Measurements from ENCODE around the gene AP2A2.

The AP2A2 gene

DNA sequence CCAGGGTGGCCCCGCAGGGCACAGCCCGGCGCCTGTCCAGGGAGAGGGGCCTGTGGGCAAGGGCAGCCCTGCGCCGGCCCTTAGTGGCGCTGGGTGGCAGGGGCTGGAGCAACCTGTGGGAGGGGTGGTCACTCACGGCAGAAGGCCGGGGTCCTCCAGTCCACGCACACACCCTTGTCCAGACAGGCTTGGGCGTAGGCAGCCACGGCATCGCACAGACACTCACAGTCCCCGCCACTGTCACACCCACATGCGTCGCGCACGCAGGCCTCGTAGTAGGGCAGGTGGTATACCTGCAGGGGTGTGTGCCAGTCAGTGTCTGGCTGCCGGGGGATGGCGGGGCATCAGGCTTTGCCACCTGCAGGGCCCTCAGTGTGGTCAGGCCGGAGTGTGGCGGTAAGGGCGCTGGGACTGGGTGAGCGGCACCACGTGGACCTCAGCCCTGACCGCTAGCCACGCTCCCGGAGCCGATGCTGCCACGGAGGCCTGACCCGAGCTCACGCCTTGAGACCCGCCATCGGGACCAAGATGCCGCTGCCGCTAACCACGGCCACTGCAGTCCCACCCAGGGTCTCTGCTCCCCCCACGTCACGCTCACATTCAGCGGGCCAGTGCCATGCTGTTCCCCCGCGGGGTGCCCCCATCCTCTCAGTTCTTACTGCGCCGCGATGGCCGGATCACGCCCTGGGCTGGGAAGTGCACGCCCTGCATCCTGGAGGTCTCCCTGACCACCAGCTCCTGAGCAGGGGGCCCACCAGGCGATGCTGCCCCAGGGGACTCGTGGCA, 98.3 kb downstream of the AP2A2 start:
- DNase-seq (ENCODE audit: low spot score) = no peak
- TF ChIP-seq, protein P1, sequence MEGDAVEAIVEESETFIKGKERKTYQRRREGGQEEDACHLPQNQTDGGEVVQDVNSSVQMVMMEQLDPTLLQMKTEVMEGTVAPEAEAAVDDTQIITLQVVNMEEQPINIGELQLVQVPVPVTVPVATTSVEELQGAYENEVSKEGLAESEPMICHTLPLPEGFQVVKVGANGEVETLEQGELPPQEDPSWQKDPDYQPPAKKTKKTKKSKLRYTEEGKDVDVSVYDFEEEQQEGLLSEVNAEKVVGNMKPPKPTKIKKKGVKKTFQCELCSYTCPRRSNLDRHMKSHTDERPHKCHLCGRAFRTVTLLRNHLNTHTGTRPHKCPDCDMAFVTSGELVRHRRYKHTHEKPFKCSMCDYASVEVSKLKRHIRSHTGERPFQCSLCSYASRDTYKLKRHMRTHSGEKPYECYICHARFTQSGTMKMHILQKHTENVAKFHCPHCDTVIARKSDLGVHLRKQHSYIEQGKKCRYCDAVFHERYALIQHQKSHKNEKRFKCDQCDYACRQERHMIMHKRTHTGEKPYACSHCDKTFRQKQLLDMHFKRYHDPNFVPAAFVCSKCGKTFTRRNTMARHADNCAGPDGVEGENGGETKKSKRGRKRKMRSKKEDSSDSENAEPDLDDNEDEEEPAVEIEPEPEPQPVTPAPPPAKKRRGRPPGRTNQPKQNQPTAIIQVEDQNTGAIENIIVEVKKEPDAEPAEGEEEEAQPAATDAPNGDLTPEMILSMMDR (IDR thresholded peaks at IDR 0.05; ENCODE audit: extremely low read depth, missing control alignments) = no peak

DNA sequence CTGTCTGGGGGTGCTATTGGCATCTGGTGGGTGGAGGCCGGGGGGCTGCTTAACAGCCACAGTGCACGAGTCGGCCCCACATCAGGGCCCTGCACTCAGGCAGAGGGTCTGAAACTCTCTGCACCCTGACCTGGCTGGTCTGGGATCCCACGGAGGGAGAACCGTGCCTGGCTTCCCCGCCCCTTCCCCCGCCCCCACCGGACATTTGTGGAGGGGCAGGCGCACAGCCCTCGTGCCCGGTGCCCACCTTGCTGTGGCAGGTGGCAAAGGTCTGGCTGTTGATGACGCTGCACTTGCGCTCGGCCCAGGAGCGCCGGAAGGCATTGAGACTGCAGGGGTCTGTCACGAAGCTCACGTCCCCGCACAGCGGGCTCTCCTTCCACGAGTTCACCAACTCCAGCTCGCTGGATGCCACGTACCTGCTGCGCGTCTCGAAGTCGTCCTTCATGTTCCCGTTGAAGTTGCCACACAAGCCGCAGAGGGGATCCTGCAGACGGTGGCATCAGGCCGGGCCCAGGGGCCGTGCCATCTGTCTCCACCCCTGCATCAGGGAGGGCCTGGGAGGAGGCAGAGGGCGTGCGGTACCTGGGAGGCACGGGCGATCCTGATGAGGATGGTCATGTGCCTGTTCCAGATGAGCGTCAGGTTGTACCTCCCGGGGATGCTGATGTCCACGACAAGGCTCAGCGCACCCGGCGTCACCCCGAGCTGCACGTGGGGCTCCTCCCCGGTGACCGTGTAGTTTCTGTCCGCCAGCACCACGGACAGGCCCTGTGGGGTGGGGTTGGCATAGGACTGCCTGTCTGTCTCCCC, 99.1 kb downstream of the AP2A2 start:
- TF ChIP-seq, protein P1 (IDR thresholded peaks at IDR 0.05; ENCODE audit: extremely low read depth, missing control alignments) = no peak
- no peak for DNase-seq (ENCODE audit: low spot score)

DNA sequence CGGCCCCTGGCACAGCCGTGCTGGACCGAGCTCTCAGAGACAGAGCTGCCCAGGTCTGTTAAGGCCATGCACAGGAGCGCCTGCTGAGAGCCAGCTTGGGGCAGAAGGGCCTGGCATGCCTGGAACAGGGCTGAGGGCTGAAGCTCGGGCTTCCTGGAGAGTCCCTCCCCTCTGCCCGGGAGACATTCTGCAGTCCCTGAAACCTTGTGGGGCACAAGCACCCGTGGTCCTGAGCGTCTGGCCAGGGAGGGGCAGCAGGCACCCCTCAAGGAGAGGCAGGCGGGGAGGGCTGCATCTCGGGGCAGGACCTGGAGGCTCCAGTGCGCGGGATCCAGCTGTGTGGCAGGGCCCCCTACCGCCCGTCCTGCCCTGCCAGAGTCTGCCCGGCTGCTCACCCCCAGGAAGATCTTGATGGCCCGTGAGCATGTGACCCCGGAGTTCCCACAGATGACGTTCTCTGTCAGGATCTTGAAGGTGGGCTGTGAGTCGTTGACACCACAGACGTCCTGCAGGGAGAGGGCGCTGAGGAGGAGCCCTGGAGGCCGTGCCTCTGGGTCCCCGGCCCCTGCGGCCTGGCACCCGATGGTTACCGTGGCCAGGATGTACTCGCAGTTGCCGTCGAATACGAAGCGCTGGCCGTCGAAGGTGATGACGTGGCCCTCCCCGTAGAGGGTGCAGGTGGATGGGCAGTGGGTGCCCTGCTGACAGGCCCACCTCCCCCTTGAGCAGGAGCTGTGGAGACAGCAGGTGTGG, 99.9 kb downstream of the AP2A2 start:
- TF ChIP-seq, protein P1 (IDR thresholded peaks at IDR 0.05; ENCODE audit: extremely low read depth, missing control alignments) = no peak
- DNase-seq (ENCODE audit: low spot score) = no peak

DNA sequence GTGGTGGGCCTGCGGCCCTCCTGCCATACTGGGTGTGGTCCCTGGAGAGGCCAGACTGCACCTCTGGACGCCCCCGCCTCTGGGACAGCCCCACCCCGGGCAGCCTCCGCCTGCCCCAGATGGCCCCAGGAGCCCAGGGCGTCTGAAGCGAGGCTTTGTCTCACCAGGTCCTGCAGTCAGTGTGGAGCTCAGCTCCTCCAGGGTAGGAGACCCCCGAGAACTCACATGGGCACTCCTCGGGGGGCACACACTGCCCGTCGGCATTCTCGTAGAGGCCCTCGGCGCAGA, 100.4 kb downstream of the AP2A2 start:
- TF ChIP-seq, protein P1 (IDR thresholded peaks at IDR 0.05; ENCODE audit: extremely low read depth, missing control alignments) = no peak

DNA sequence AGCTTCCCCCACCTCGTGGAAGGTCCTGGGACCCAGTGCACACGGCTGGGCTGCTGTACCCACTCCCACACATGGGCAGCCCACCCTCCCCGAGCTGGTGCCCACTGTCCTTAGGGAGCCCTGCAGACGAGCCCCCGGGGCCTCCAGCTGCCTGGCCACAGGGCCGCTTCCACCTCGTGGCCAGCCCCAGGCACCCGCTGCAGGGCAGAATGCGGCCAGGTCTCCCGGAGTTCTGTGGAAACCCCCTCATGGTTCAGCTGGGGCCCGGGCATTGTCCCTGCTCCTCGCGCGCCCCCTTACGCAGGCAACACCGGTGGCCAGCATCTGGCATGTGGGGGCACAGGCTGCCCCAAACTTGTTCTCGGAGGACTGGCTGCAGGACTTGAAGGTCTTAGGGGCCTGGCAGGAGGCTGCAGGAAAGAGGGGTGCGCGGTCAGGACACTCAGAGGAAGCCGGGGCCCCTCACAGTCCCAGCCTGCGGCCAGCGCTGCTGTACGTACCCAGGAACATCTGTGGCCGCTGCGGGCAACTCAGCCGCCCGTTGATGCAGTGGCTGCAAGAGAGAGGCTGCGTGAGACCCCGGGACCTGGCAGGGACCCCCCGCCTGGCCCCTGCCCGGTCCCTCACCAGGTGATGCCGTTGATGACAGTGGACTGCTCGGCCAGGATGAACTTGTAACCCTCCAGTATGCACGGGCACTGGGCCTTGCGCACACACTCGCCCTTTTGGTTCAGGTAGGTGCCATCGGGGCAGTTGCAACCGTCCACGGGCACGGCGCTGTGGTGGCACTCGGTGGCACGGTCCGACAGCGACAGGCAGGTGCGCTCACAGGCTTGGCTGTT, 101.2 kb downstream of the AP2A2 start:
- TF ChIP-seq, protein P1 (IDR thresholded peaks at IDR 0.05; ENCODE audit: extremely low read depth, missing control alignments) = no peak
- no peak for DNase-seq (ENCODE audit: low spot score)

More for the DNA sequence above, 100.4 kb downstream of the AP2A2 start:
- DNase-seq (ENCODE audit: low spot score) = no peak

DNA sequence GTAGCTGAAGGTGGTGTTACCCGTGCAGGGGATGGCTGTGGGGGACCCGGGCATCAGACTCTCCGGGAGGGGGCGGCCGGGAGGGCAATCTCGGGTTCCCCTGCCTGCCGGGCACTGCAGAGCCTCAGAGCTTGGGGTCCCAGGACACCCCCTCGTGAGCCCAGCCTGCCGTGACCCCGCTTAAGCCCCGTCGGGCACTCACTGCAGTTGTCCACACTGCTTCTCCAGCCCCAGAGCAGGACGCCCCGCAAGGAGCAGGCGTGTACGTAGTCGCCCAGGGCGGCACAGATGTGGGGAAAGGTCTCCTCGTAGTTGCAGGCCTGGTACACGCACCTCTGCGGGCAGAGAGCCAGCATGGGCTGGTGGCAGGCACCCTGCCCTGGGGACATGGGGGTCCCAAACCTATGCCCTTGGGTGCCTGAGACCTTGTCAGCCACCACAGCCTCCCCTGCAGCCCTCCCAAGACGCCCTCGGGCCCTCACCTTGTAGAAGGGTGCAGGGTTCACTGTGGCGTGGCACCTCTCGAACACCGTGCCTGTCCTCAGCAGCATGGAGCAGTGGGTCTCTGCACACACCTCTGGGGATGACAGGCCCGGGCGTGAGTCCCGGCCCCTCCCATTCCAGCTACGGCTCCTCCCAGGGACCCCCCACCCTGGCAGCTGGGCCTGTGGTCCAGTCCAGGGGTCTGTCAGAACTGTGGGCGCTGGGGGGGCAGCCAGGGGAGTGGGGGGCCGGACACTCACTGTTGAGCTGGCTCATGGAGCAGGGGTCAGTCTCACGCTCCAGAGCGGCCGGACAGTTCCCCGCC, 102.0 kb downstream of the AP2A2 start:
- TF ChIP-seq, protein P1 (IDR thresholded peaks at IDR 0.05; ENCODE audit: extremely low read depth, missing control alignments) = no peak
- DNase-seq (ENCODE audit: low spot score) = no peak
